Panc1 (cell line): ENCODE measurements around the gene OR9Q1. TPM values are rescaled to one million over a fixed set of nuclear protein-coding genes. Genes with fewer than 3 reads are reported as not detected.

Source experiments
- ATAC-seq: fragments of 200-7000 bp; cut with Tn5 transposase; 2 replicates; pipeline ENCODE4 v1.9.1; 2020; ENCODE audit warnings: mild to moderate bottlenecking, moderate library complexity
- BruUV-seq: library from RNA; stranded (reverse); fragments of 400-500 nt; replicated peaks from 2 replicates; lab custom pipeline; 2021; lab: Mats Ljungman, UMichigan
- CTCF ChIA-PET: fragments of 300-600 bp; sonication (Branson Sonifier 250); formaldehyde crosslinking; loops from one replicate; lab custom pipeline; 2022; ENCODE audit warnings: antibody characterized with exemption; lab: Charles Lee
- POLR2A ChIA-PET: fragments of 300-600 bp; sonication (Branson Sonifier 250); formaldehyde crosslinking; loops from one replicate; lab custom pipeline; 2022; ENCODE audit warnings: antibody characterized with exemption; lab: Charles Lee
- DNase-seq: peaks from one replicate; pipeline ENCODE4 v3.0.0-alpha.2; 2010; ENCODE audit warnings: low read depth, low spot score
- H3K27ac ChIP-seq: 2 replicates; pipeline ENCODE4 v1.5.1; 2011; ENCODE audit warnings: mild to moderate bottlenecking, low read length, inconsistent platforms
- H3K27me3 ChIP-seq: fragments of 200-500 bp; sonication (Bioruptor generic); 2 replicates; pipeline ENCODE4 v1.6.0; 2014; ENCODE audit warnings: low read length, inconsistent platforms; ENCODE audit not compliant: control insufficient read depth, insufficient read depth
- H3K36me3 ChIP-seq: fragments of 200-500 bp; sonication (Bioruptor generic); 2 replicates; pipeline ENCODE4 v1.5.1; 2014; ENCODE audit warnings: inconsistent platforms, mild to moderate bottlenecking, low read length, moderate library complexity; ENCODE audit not compliant: control insufficient read depth, insufficient read depth
- H3K4me1 ChIP-seq: 2 replicates; pipeline ENCODE4 v1.5.1; 2011; ENCODE audit warnings: inconsistent platforms, mild to moderate bottlenecking, low read length, moderate library complexity; ENCODE audit not compliant: control insufficient read depth, insufficient read depth
- H3K4me3 ChIP-seq, 2 experiments: 2 replicates each; pipeline ENCODE4 v1.5.1; 2011 to 2012; ENCODE audit warnings: low read depth in 2 of 2, low read length in 2 of 2, mild to moderate bottlenecking in 2 of 2, inconsistent platforms in 1 of 2, moderate library complexity in 1 of 2
- H3K9me3 ChIP-seq: fragments of 200-500 bp; sonication (Bioruptor generic); 2 replicates; pipeline ENCODE4 v1.5.1; 2014; ENCODE audit warnings: low read depth, mild to moderate bottlenecking, inconsistent platforms, low read length, moderate library complexity; ENCODE audit not compliant: control insufficient read depth, insufficient read depth
- POLR2AphosphoS5 ChIP-seq: IDR thresholded peaks from 2 replicates; pipeline ENCODE4 v1.6.1; 2012; ENCODE audit warnings: mild to moderate bottlenecking, low read depth, low read length, moderate library complexity
- REST ChIP-seq, 2 experiments: IDR thresholded peaks; 2 replicates each; pipeline ENCODE4 v1.6.1; 2011 to 2012; ENCODE audit warnings: low read depth in 2 of 2, control low read depth in 1 of 2, low read length in 1 of 2, mild to moderate bottlenecking in 1 of 2, moderate library complexity in 1 of 2; ENCODE audit not compliant: insufficient read depth in 1 of 2
- SIN3A ChIP-seq: IDR thresholded peaks from 2 replicates; pipeline ENCODE4 v1.6.1; 2012; ENCODE audit warnings: low read depth, mild to moderate bottlenecking, low read length, moderate library complexity, borderline replicate concordance; ENCODE audit not compliant: insufficient read depth
- TCF7L2 ChIP-seq: IDR thresholded peaks from 2 replicates; pipeline ENCODE4 v1.6.1; 2011; ENCODE audit warnings: mild to moderate bottlenecking, low read depth, low read length, inconsistent platforms
- in situ Hi-C: cut with HindIII; loops from 2 replicates; pipeline ENCODE4 v1.10.0; 2016; ENCODE audit warnings: low sequenced_read_pairs, low pct_unique_long_range_greater_than_20kb
- intact Hi-C: fragments of 100-400 bp; cut with micrococcal nuclease; formaldehyde crosslinking; loops from one replicate; pipeline ENCODE4 v1.10.0; 2022; ENCODE audit not compliant: unreplicated experiment
- total RNA-seq: library from RNA; stranded (reverse); gene quantifications from one replicate; pipeline ENCODE4 v1.2.1, GENCODE V29; 2021; ENCODE audit not compliant: unreplicated experiment
- TF ChIP-seq, protein P1 (sequence below): fragments of 450-650 bp; IDR thresholded peaks from 2 replicates; pipeline ENCODE4 v1.5.1; 2017; ENCODE audit warnings: mild to moderate bottlenecking

OR9Q1 gene
- total RNA-seq, 1 experiment from 2014 or later: not detected

DNA sequence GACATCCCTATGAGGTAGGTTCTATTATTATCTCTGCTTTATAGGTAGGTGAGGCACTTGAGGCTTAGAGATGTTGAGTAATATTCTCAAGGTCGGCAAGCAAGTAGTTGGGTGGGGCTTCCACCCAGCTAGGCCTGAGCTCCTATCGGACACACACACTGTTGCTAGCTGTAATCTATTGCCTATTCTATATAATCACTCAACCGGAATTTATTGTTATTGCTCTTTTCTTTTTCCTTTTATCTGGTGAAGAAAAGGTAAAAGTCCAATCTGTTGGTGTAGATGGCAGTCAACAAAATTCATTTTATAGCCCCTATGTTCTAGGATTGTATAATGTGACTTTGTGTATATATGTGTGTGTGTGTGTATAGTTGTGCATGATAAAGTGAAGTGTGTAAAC is 168.5 kb downstream of the OR9Q1 start:
- Histone ChIP-seq H3K4me3 (no peak overlapping the region), H3K27ac (no peak overlapping the region), H3K27me3 (no peaks in the 10 kb centered on the region), H3K4me1 (no peaks in the 10 kb centered on the region), H3K9me3 (no peaks in the 10 kb centered on the region), H3K36me3 (no peaks in the 10 kb centered on the region)
- intact Hi-C loops: no loop called here
- CTCF ChIA-PET: no interaction called here
- ATAC-seq (no peak), DNase-seq (no peak)
- in situ Hi-C loops: no loop called here
- no TSS peak for BruUV-seq
- TF ChIP-seq SIN3A (no peak), TCF7L2 (no peak), REST (IDR thresholded peaks at IDR 0.05; ENCODE audit: insufficient read depth in 1 of 2, low read depth in 2 of 2, low read length in 1 of 2) (no peak), POLR2AphosphoS5 (no peak)
- TF ChIP-seq, protein P1, sequence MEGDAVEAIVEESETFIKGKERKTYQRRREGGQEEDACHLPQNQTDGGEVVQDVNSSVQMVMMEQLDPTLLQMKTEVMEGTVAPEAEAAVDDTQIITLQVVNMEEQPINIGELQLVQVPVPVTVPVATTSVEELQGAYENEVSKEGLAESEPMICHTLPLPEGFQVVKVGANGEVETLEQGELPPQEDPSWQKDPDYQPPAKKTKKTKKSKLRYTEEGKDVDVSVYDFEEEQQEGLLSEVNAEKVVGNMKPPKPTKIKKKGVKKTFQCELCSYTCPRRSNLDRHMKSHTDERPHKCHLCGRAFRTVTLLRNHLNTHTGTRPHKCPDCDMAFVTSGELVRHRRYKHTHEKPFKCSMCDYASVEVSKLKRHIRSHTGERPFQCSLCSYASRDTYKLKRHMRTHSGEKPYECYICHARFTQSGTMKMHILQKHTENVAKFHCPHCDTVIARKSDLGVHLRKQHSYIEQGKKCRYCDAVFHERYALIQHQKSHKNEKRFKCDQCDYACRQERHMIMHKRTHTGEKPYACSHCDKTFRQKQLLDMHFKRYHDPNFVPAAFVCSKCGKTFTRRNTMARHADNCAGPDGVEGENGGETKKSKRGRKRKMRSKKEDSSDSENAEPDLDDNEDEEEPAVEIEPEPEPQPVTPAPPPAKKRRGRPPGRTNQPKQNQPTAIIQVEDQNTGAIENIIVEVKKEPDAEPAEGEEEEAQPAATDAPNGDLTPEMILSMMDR: no peak
- POLR2A ChIA-PET: no interaction called here

DNA sequence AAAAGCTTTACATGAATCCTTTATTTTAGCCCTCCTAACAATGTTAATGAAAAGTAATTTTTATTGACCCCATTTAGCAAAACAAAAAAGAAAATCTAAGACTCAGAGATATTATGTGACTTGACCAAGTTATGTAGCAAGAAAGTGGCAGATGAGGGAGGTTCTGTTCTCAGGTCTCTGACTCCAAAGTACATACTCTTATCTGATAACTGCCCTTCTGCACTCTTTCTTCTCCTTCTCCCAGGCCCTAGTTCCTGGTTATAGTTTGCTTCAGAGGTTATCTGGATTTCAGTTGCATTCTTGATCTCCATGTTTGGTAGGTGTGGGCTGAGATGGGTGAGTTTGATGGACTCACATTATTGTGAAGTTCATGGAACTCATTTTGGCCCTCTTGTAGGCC is 169.7 kb downstream of the OR9Q1 start:
- DNase-seq (no peak), ATAC-seq (no peak)
- H3K27me3 ChIP-seq: no peaks in the 10 kb centered on the region
- ChIA-PET POLR2A (no interaction called here), CTCF (no interaction called here)
- H3K4me3 ChIP-seq: no peak overlapping the region
- intact Hi-C loops: no loop called here
- no peak for TF ChIP-seq TCF7L2
- no peak for TF ChIP-seq POLR2AphosphoS5
- TF ChIP-seq SIN3A: no peak
- TF ChIP-seq, protein P1: no peak
- TF ChIP-seq REST (IDR thresholded peaks at IDR 0.05; ENCODE audit: insufficient read depth in 1 of 2, low read depth in 2 of 2, low read length in 1 of 2): no peak
- H3K36me3 ChIP-seq: no peaks in the 10 kb centered on the region
- H3K27ac ChIP-seq: no peak overlapping the region
- H3K4me1 ChIP-seq: no peaks in the 10 kb centered on the region
- H3K9me3 ChIP-seq: no peaks in the 10 kb centered on the region; the same call in 1 of the 2 replicates
- BruUV-seq: no TSS peak
- in situ Hi-C loops: no loop called here
